Neural progenitor cell (in vitro differentiated cells): ENCODE data around the gene VPS35L.

ENCODE experiments used
- EZH2 ChIP-seq: fragments of 200-600 bp; sonication (generic); IDR thresholded peaks from 2 replicates; pipeline ENCODE4 v1.6.1; 2017; ENCODE audit warnings: antibody characterized with exemption, mild to moderate bottlenecking, moderate library complexity
- TF ChIP-seq, protein P1 (sequence below): fragments of 200-600 bp; sonication (generic); IDR thresholded peaks from 2 replicates; pipeline ENCODE4 v1.5.1; 2017; ENCODE audit warnings: antibody characterized with exemption, mild to moderate bottlenecking

DNA sequence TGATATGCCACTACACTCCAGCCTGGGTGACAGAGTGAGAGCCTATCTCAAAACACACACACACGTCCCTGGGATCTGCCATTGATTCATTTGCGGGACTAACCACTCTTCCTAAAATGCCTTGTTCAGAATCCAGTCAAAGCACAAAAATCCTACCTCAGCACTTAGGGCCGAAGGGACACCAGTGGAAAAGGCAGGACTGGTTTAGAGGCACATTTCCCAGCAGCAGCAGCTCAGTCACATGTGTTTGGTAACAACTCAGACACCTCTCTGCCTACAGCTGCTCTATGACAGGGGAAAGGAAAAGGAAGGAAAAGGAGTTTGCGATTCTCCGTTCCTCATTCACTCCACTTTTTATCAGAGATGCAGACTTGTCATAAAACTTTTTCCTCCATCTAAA is 150.3 kb downstream of the VPS35L start:
- no peak for TF ChIP-seq EZH2
- TF ChIP-seq, protein P1, sequence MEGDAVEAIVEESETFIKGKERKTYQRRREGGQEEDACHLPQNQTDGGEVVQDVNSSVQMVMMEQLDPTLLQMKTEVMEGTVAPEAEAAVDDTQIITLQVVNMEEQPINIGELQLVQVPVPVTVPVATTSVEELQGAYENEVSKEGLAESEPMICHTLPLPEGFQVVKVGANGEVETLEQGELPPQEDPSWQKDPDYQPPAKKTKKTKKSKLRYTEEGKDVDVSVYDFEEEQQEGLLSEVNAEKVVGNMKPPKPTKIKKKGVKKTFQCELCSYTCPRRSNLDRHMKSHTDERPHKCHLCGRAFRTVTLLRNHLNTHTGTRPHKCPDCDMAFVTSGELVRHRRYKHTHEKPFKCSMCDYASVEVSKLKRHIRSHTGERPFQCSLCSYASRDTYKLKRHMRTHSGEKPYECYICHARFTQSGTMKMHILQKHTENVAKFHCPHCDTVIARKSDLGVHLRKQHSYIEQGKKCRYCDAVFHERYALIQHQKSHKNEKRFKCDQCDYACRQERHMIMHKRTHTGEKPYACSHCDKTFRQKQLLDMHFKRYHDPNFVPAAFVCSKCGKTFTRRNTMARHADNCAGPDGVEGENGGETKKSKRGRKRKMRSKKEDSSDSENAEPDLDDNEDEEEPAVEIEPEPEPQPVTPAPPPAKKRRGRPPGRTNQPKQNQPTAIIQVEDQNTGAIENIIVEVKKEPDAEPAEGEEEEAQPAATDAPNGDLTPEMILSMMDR, result no peak
